Pancreas (tissue), 10 donors: ENCODE results near the gene IFTAP. TPM values are rescaled to one million over a fixed set of nuclear protein-coding genes. Genes with fewer than 3 reads are reported as not detected.

ENCODE experiments used
- ATAC-seq, 4 donors: fragments of 200-7000 bp; cut with Tn5 transposase; one replicate each; pipeline versions ENCODE4 v1.8.0 to v1.9.1; 2020; ENCODE audit warnings: mild to moderate bottlenecking in 4 of 4, moderate library complexity in 4 of 4
- DNase-seq, 6 donors: peaks; one replicate each; pipeline ENCODE4 v3.0.0-alpha.2; 2020
- FAIRE-seq: peaks from 2 replicates; lab custom pipeline; 2012; peaks lifted over from hg19 to GRCh38; lab: Jason Lieb, UNC
- H3K27ac ChIP-seq, 4 donors: fragments of 200-600 bp; sonication (generic); 1 replicate in 3 of 4; 2 replicates in 1 of 4; pipeline versions ENCODE4 v1.5.0 to v1.8.0; 2020
- H3K27me3 ChIP-seq, 4 donors: fragments of 200-600 bp; one replicate each; pipeline ENCODE4 v1.8.0; 2021
- H3K36me3 ChIP-seq, 3 donors: fragments of 200-600 bp; sonication (generic) in 1 of 3; one replicate each; pipeline versions ENCODE4 v1.5.0 to v1.8.0; 2020 to 2021
- H3K4me1 ChIP-seq, 3 donors: fragments of 200-600 bp; one replicate each; pipeline ENCODE4 v1.8.0; 2021
- H3K4me3 ChIP-seq, 4 donors: fragments of 200-600 bp; sonication (generic) in 2 of 4; one replicate each; pipeline versions ENCODE4 v1.5.0 to v1.8.0; 2020 to 2021
- H3K9me3 ChIP-seq, 4 donors: fragments of 200-600 bp; one replicate each; pipeline ENCODE4 v1.8.0; 2021
- CTCF ChIP-seq, 4 donors: fragments of 200-600 bp; sonication (generic) in 3 of 4; IDR thresholded peaks; one replicate each; pipeline versions ENCODE4 v1.5.0 to v1.8.0; 2021; ENCODE audit warnings: antibody characterized with exemption in 4 of 4
- WGBS, 2 donors: extraction: QIAGEN DNeasy Blood & Tissue Kit; methylation state at CpG; one replicate each; pipeline ENCODE4 v1.1.7; 2013; 5-methylcytosine and 5-hydroxymethylcytosine counted together
- intact Hi-C, 3 donors: fragments of 100-400 bp; cut with DNase I; formaldehyde crosslinking; loops; one replicate each; pipeline versions ENCODE4 v1.11.1 to v1.14.2; 2022
- polyA plus RNA-seq, 2 donors: library from polyadenylated mRNA; stranded (reverse); fragments of 200-250 nt; gene quantifications; one replicate each; pipeline ENCODE4 v1.2.3, GENCODE V29; 2013
- total RNA-seq, 6 donors: library from RNA; stranded (reverse); fragmentation: NEBNext Ultra II Directional in 4 of 6; extraction: Animal tissue kit (Norgen Biotek cat#: 25700) in 4 of 6; gene quantifications; one replicate each; pipeline versions ENCODE4 v1.2.1 to v1.2.4, GENCODE V29; 2021 to 2023
- donor health status: healthy with polysubstance abuse.
- donor health status: DM: no; HTN: no; CAD: no; lungs with moderate emphysema.
- donor health status: DM: no; HTN: no; CAD: no.
- donor health status: control.
- donor health status: control.
- donor health status: Bipolar disorder and iron deficiency.
- donor health status: DM: yes; HTN: yes; CAD: no.
- donor health status: DM: no; HTN: no; CAD: no.
- donor health status: DM: no; HTN: no; CAD: no.
- donor health status: DM: yes; HTN: yes; CAD: no.

IFTAP gene
- total and polyA plus RNA-seq, 8 donors = 4.2 to 14.4 (median 7.8) TPM

- DNase-seq (no peak), FAIRE-seq (no peak), ATAC-seq (no peak)
- TF ChIP-seq CTCF (IDR thresholded peaks at IDR 0.05) = no peak
- intact Hi-C loops = no loop called here
- no peak overlapping the region for H3K4me3 ChIP-seq
- H3K4me1 ChIP-seq = no peaks in the 10 kb centered on the region
- no peaks in the 10 kb centered on the region for H3K36me3 ChIP-seq
- H3K9me3 ChIP-seq = no peaks in the 10 kb centered on the region
- no peaks in the 10 kb centered on the region for H3K27me3 ChIP-seq
- H3K27ac ChIP-seq = no peak overlapping the region
These were observed 7.8 kb downstream of the IFTAP start for GRCh38 chr11:36602135-36602534.

- intact Hi-C loops = no loop called here
- Histone ChIP-seq H3K4me3 (no peak overlapping the region), H3K27ac (no peak overlapping the region), H3K9me3 (no peaks in the 10 kb centered on the region), H3K27me3 (no peaks in the 10 kb centered on the region), H3K4me1 (no peaks in the 10 kb centered on the region), H3K36me3 (no peaks in the 10 kb centered on the region)
- DNase-seq (no peak), FAIRE-seq (no peak), ATAC-seq (no peak)
- no peak for TF ChIP-seq CTCF (IDR thresholded peaks at IDR 0.05)
- WGBS, 2 donors = 81 to 88% methylated on average over 6 of the region's 6 CpGs
These were observed 11.2 kb downstream of the IFTAP start for GRCh38 chr11:36605221-36606216.

DNA sequence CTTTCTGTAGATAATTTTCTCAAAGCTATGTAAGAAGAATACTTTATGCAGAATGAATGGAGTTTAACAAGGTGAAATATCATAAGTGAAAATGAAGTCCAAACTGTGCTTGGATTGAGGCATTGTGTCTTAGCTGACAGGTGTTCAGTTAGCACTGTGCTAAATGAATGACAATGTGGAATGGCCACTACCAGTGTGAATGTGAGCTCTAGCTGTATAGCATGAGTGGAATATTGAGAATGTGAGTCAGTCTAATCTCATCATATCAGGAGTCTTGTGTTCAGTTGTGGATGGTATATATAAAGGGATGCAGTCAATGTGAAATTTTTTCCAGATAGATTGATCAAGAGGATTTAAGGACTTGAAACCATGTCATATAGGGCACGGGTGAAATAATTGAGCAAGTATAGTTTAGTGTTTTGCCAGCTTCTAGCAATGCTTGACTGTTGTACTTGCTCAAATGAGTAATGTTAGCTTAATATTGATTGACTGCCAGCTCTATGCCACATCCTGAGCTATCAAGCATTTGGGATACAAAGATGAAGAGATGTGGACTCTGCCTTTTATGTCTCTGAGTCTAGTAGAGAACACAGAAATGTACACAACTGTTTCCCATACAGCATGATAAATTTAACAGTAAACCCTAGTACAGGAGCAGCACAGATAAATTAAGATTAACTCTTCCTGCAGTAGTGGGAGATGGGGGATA lies 14.3 kb downstream of the IFTAP start:
- Histone ChIP-seq H3K4me3 (no peak overlapping the region), H3K4me1 (no peaks in the 10 kb centered on the region), H3K27ac (no peak overlapping the region), H3K9me3 (no peaks in the 10 kb centered on the region), H3K36me3 (no peaks in the 10 kb centered on the region), H3K27me3 (no peaks in the 10 kb centered on the region)
- DNase-seq = no peak
- no peak for FAIRE-seq
- no peak for TF ChIP-seq CTCF (IDR thresholded peaks at IDR 0.05)
- ATAC-seq = no peak
- intact Hi-C loops = no loop called here
- 80 to 83% methylated on average over 1 of the region's 1 CpG for WGBS, 2 donors

- Histone ChIP-seq H3K27ac (no peak overlapping the region), H3K4me1 (no peaks in the 10 kb centered on the region), H3K27me3 (no peaks in the 10 kb centered on the region), H3K9me3 (no peaks in the 10 kb centered on the region), H3K36me3 (no peaks in the 10 kb centered on the region), H3K4me3 (no peak overlapping the region)
- ATAC-seq = peak in 1 of 4 donors; percentile 24
- no peak for TF ChIP-seq CTCF (IDR thresholded peaks at IDR 0.05)
- 26 to 34% methylated on average over 2 of the region's 2 CpGs for WGBS, 2 donors
- intact Hi-C loops = no loop called here
- DNase-seq = no peak
- no peak for FAIRE-seq
These were observed 15.1 kb downstream of the IFTAP start for GRCh38 chr11:36609383-36609782.
